Stimulated activated CD4-positive, alpha-beta T cell treated with anti-CD3 and anti-CD28 coated beads, Interleukin-4, amount 100 ng/mL, for 24 hours (primary cell): ENCODE measurements around the gene GLIS1.

Experiments used
- DNase-seq: peaks from one replicate; pipeline ENCODE4 v3.0.0-alpha.2; 2020

GLIS1 gene

GRCh38 chr1:53693339-53693738, 45.6 kb downstream of the GLIS1 start:
- DNase-seq = no peak

DNA sequence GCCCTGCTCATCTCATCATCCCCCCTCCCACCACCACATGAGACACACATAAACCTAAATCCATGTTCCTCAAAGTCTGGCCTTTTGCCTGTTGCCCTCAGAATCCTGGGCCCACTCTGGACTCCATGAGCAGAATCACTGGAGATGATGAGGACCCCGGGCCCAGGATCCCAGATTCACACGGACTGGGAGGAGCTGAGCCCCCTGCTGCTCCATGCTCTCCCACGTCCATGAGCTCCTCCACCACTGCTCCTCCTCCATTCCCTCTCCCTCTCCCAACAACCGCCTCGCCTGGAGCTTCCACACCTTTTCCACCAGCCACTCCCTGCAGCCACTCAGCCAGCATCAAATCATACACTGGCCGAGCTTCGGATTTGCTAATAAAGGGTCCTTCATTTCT, 47.6 kb downstream of the GLIS1 start:
- no peak for DNase-seq

- no peak for DNase-seq
Observed at GRCh38 chr1:53690411-53690810, 48.6 kb downstream of the GLIS1 start.

- no peak for DNase-seq
Observed at GRCh38 chr1:53689736-53690326, 49.1 kb downstream of the GLIS1 start.

- DNase-seq = no peak
Observed at GRCh38 chr1:53689223-53689622, 49.7 kb downstream of the GLIS1 start.

- no peak for DNase-seq
Observed at GRCh38 chr1:53688381-53689102, 50.4 kb downstream of the GLIS1 start.

GRCh38 chr1:53687901-53688300, 51.1 kb downstream of the GLIS1 start:
- DNase-seq = no peak

GRCh38 chr1:53687426-53687825, 51.5 kb downstream of the GLIS1 start:
- DNase-seq = no peak

DNA sequence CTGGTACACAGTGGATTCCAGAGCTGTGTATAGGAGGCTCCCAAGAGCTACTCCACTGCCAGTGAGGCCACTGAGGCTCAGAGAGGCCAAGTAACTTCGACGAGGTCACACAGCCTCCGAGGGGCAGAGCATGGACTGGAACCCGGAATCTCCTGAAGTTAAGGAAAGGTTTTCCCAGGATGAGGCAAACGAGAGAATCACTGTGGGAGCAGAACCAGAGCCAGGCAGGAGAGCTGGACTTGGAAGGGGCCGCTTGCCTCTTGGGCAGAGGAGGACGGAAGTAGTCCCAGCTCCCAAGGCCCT, 52.0 kb downstream of the GLIS1 start:
- DNase-seq = no peak

- no peak for DNase-seq
Observed at GRCh38 chr1:53686091-53686964, 52.6 kb downstream of the GLIS1 start.

DNA sequence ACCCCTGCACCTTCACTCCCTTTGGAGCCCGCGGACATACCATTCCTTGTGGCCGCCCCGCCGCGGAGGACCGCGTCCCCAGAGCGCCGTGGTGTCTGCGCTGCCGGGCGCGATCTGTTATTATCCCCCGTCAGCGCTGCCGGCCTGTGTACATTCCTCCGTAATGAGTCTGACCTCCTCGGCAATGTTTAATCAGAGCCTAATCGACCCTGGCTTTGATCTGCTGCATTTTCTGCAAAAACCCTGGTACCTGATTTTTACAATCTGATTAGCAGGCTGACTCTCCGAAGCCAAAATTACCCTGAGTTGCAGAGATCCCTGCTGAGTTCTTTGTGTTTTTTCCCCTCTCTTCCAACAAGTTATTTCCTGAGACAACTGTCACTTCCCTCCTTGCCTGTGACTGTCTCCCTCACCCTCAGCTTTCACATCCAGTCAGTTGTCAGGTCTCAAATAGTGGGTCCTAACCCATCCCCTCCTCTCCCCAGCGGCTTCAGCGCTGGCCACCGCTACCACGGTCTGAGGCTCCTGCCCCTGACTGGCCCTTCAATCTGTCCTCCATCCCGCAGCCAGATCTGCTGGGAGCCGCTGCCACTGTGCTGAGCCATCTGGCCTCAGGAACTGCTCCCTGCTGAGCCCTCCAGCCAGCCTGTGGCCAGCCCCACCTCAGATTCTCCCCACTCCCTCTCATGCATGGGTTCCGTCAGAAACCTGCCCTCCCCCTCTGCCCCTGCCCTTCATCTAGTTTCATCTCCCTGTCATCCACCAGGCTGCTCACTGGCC, 53.5 kb downstream of the GLIS1 start:
- DNase-seq = no peak

GRCh38 chr1:53684741-53685140, 54.2 kb downstream of the GLIS1 start:
- no peak for DNase-seq

DNA sequence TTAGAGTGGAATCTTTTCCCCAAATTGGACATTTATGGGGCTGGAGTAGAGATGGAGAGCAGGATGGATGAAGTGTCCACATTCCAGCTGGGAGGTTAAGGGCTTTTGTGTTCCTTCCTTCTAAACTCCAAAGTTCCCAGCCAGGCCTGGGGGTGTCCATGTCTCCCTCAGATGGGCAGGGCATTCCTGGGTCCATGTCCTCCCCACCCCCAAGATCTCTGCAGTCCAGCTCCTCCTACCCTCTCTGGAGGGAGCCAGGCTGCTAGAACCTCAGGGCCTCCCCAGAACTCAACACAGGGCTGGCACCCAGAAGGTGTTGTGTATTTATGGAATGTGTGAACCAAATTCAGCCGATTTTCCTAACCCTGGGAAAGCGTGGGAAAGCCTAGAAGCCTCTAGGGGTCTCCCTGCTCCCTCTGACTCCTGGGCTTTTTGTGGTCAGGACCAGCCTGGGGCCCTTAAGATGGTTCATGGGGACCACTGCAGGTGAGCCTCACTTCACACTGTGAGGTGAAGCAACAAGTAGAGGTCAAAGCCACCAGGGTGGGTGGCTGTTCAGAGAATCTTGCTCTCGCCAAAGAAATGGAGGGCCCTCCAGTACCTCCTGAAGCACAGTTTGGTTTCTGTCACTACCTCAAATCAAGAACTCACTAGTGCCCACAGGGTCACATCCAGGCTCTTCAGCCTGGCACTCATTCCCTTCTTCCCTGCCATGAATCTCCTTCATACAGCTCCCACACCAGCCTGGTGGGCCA, 54.8 kb downstream of the GLIS1 start:
- no peak for DNase-seq

GRCh38 chr1:53682881-53683280, 56.1 kb downstream of the GLIS1 start:
- DNase-seq = no peak

- DNase-seq = peak; percentile 26
Observed at GRCh38 chr1:53681977-53682685, 56.8 kb downstream of the GLIS1 start.

DNA sequence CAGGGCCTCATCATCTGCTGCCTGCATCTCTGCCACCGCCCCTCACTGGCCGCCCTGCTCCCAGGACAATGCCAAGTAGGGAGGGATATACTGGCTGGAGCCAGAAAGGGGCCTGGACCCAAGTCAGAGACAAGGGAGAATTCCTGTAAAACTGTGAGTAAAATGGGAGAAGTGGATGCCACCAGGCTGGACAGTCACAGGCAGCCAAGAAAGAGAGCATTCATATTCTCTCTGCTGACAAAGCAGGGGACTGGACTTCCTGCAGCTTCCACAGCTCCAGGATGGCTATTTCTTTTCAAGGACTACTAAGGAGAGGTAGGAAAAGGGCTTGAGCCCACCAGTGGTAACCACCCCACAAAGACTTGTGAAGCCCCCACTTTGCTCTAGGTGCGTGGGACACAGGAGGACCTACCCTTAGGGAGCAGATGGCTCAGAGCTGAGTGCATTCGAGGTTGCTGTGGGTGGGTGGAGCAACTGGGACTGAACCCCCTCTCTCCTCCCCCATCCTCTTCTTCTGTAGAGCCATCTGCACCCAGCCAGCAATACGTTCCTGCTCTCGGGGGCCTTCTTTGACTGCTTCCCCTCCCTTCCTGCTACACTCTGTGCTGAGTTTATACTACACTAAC, 57.5 kb downstream of the GLIS1 start:
- no peak for DNase-seq

GRCh38 chr1:53680868-53681267, 58.1 kb downstream of the GLIS1 start:
- DNase-seq = no peak

DNA sequence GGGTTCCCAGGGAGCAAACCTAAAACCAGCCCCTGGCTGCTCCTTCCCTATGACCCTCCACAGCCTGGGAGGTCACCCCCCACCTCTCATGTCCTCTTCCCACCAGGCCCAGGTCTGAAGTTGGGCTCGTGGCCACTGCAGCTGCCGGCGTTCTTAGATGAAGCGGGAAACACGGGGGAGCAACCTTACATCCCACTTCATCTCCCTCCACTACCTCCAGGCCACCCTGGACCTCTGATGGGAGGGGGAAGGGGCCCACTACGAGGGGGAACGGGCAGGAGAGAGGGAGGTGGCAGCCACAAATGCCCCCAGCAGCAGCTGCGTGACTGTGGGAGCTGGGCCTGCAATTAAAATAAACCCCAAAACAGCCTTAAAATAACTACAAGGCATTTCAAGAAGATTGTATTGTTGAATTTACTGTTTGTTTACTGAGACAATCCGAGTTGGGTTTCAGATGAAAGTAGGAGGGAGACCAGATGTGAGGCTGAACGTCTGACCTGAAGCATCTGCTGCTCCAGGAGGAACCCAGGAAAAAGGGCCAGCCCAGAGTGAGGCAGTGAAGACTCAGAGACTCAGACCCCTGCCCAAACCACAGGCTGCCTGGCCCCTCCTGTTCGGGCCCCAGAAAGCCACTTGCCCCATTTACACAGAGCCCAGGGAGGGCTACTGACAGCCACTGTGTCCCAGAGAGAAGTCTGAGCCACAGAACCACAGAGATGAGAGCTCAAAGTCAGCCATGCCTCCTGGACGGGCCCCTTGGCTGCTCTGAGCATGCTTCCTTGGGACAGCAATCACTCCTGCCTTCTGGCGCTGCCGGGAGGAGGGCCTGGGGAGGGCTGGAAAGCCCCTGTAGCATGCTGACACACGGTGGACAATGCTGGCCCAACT, 59.8 kb downstream of the GLIS1 start:
- no peak for DNase-seq

DNA sequence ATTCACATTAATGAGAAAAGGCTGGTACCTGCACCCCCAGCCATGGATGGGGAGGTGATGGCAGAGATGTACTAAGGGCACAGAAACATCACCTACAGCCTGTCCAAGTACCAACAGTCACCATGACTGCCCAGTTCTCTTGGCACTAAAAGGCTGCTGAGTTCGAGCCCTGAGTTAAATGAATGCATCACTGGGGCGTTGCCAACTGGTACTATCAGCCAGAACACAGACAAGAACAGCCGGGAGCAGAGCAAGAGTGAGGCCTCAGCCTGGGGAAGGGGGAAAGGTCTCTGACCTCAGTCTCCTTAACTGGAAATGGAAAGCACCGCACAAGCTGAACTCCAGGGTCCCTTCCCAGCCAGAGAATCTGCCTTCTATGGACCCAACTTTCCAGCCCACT, 60.5 kb downstream of the GLIS1 start:
- DNase-seq = no peak

GRCh38 chr1:53678046-53678445, 60.9 kb downstream of the GLIS1 start:
- DNase-seq = no peak
